H9 (cell line): ENCODE results near the gene PLA2G2C. TPM values are rescaled to one million over a fixed set of nuclear protein-coding genes. Genes with fewer than 3 reads are reported as not detected.

Experiments used
- DNase-seq: peaks from one replicate; pipeline ENCODE4 v3.0.0-alpha.2; 2017
- H2AFZ ChIP-seq: one replicate; pipeline ENCODE4 v1.6.1; 2013; ENCODE audit warnings: mild to moderate bottlenecking, low read length, control low read depth, moderate library complexity
- H2AK5ac ChIP-seq: 2 replicates; pipeline ENCODE4 v1.6.1; 2013; ENCODE audit warnings: low read length, control low read depth, mixed read lengths; ENCODE audit not compliant: insufficient read length
- H2BK120ac ChIP-seq: one replicate; pipeline ENCODE4 v1.6.1; 2013; ENCODE audit warnings: low read depth, mild to moderate bottlenecking, low read length, control low read depth, inconsistent platforms; ENCODE audit not compliant: poor library complexity, severe bottlenecking
- H2BK12ac ChIP-seq: 2 replicates; pipeline ENCODE4 v1.6.1; 2013; ENCODE audit warnings: low read length, control low read depth, mixed read lengths, low read depth; ENCODE audit not compliant: insufficient read length
- H2BK15ac ChIP-seq: 2 replicates; pipeline ENCODE4 v1.6.1; 2013; ENCODE audit warnings: low read depth, low read length, control low read depth
- H2BK20ac ChIP-seq: one replicate; pipeline ENCODE4 v1.6.1; 2013; ENCODE audit warnings: low read depth, mild to moderate bottlenecking, low read length, control low read depth, inconsistent platforms; ENCODE audit not compliant: poor library complexity, severe bottlenecking
- H2BK5ac ChIP-seq: 2 replicates; pipeline ENCODE4 v1.6.1; 2013; ENCODE audit warnings: low read length, control low read depth, mixed read lengths; ENCODE audit not compliant: insufficient read length
- H3K14ac ChIP-seq: 2 replicates; pipeline ENCODE4 v1.6.1; 2013; ENCODE audit warnings: low read length, control low read depth; ENCODE audit not compliant: insufficient read depth
- H3K18ac ChIP-seq: 2 replicates; pipeline ENCODE4 v1.6.1; 2013; ENCODE audit warnings: low read depth, mild to moderate bottlenecking, mixed read lengths, low read length, control low read depth; ENCODE audit not compliant: insufficient read length
- H3K23ac ChIP-seq: 2 replicates; pipeline ENCODE4 v1.6.1; 2013; ENCODE audit warnings: low read length, control low read depth, mixed read lengths, low read depth; ENCODE audit not compliant: insufficient read length
- H3K23me2 ChIP-seq: 2 replicates; pipeline ENCODE4 v1.6.1; 2013; ENCODE audit warnings: low read depth, mild to moderate bottlenecking, mixed read lengths, low read length, control low read depth; ENCODE audit not compliant: insufficient read length, poor library complexity, severe bottlenecking
- H3K27ac ChIP-seq: 2 replicates; pipeline ENCODE4 v1.5.1; 2013; ENCODE audit warnings: low read length, control low read depth, mixed read lengths, low read depth; ENCODE audit not compliant: insufficient read length
- H3K27me3 ChIP-seq: 2 replicates; pipeline ENCODE4 v1.6.1; 2013; ENCODE audit warnings: low read length, control low read depth, inconsistent platforms; ENCODE audit not compliant: insufficient read depth
- H3K4ac ChIP-seq: 2 replicates; pipeline ENCODE4 v1.6.1; 2013; ENCODE audit warnings: low read depth, mild to moderate bottlenecking, control low read depth, inconsistent platforms, low read length, moderate library complexity
- H3K4me1 ChIP-seq: 2 replicates; pipeline ENCODE4 v1.6.1; 2013; ENCODE audit warnings: low read length, control low read depth, inconsistent platforms; ENCODE audit not compliant: insufficient read depth
- H3K4me2 ChIP-seq: 2 replicates; pipeline ENCODE4 v1.6.1; 2013; ENCODE audit warnings: low read length, control low read depth, mixed read lengths; ENCODE audit not compliant: insufficient read length, insufficient read depth
- H3K56ac ChIP-seq: 2 replicates; pipeline ENCODE4 v1.6.1; 2013; ENCODE audit warnings: low read depth, mild to moderate bottlenecking, mixed read lengths, low read length, control low read depth; ENCODE audit not compliant: insufficient read length
- H3K79me1 ChIP-seq: 2 replicates; pipeline ENCODE4 v1.6.1; 2013; ENCODE audit warnings: low read depth, mild to moderate bottlenecking, moderate library complexity, low read length, control low read depth, inconsistent platforms; ENCODE audit not compliant: insufficient read depth, poor library complexity, severe bottlenecking
- H3K79me2 ChIP-seq: 2 replicates; pipeline ENCODE4 v1.6.1; 2013; ENCODE audit warnings: low read length, control low read depth, inconsistent platforms; ENCODE audit not compliant: insufficient read depth
- H3K9ac ChIP-seq: 2 replicates; pipeline ENCODE4 v1.6.1; 2013; ENCODE audit warnings: low read length, control low read depth, mixed read lengths; ENCODE audit not compliant: insufficient read length; ENCODE audit errors: extremely low read depth
- H3K9me3 ChIP-seq: one replicate; pipeline ENCODE4 v1.6.1; 2013; ENCODE audit warnings: low read depth, low read length, inconsistent platforms; ENCODE audit not compliant: control insufficient read depth
- H3T11ph ChIP-seq: one replicate; pipeline ENCODE4 v1.6.1; 2013; ENCODE audit warnings: mild to moderate bottlenecking, low read length, control low read depth, inconsistent platforms
- H4K20me1 ChIP-seq: one replicate; pipeline ENCODE4 v1.6.1; 2013; ENCODE audit not compliant: control insufficient read depth, insufficient read length, insufficient read depth
- H4K5ac ChIP-seq: 2 replicates; pipeline ENCODE4 v1.6.1; 2013; ENCODE audit warnings: low read depth, mild to moderate bottlenecking, mixed read lengths, low read length, control low read depth; ENCODE audit not compliant: insufficient read length
- H4K8ac ChIP-seq: replicated peaks from 2 replicates; pipeline ENCODE4 v1.6.1; 2013; ENCODE audit warnings: low read length, control low read depth, mixed read lengths, low read depth; ENCODE audit not compliant: insufficient read length
- H4K91ac ChIP-seq: 2 replicates; pipeline ENCODE4 v1.6.1; 2013; ENCODE audit warnings: low read depth, mild to moderate bottlenecking, moderate library complexity, mixed read lengths, low read length, control low read depth; ENCODE audit not compliant: insufficient read length
- H3K27ac Mint-ChIP-seq, 3 experiments: 2 replicates in 2 of 3; 3 replicates in 1 of 3; pipeline ENCODE4 v1.8.0; 2020 to 2021; ENCODE audit warnings: mixed read lengths in 3 of 3, mild to moderate bottlenecking in 1 of 3, moderate library complexity in 1 of 3
- H3K27me3 Mint-ChIP-seq: 2 replicates; pipeline ENCODE4 v1.8.0; 2021; ENCODE audit warnings: low read depth, mild to moderate bottlenecking, moderate library complexity, mixed read lengths
- H3K36me3 Mint-ChIP-seq, 3 experiments: 2 replicates in 2 of 3; 3 replicates in 1 of 3; pipeline ENCODE4 v1.8.0; 2020 to 2021; ENCODE audit warnings: low read depth in 3 of 3, mixed read lengths in 3 of 3; ENCODE audit not compliant: insufficient read depth in 1 of 3
- H3K4me1 Mint-ChIP-seq, 2 experiments: 2 replicates each; pipeline ENCODE4 v1.8.0; 2020; ENCODE audit warnings: mixed read lengths in 2 of 2
- H3K4me3 Mint-ChIP-seq, 2 experiments: 2 replicates in 1 of 2; 3 replicates in 1 of 2; pipeline ENCODE4 v1.8.0; 2020 to 2021; ENCODE audit warnings: mild to moderate bottlenecking in 2 of 2, mixed read lengths in 2 of 2, moderate library complexity in 1 of 2
- H3K9me3 Mint-ChIP-seq, 2 experiments: 2 replicates in 1 of 2; 3 replicates in 1 of 2; pipeline ENCODE4 v1.8.0; 2020; ENCODE audit warnings: mild to moderate bottlenecking in 2 of 2, mixed read lengths in 2 of 2, moderate library complexity in 1 of 2
- CTCF ChIP-seq: fragments of 200-600 bp; sonication (generic); conservative IDR thresholded peaks from 3 replicates; pipeline ENCODE4 v1.8.0; 2021; ENCODE audit warnings: antibody characterized with exemption, mild to moderate bottlenecking
- WGBS: extraction: QIAGEN DNeasy Blood & Tissue Kit; methylation state at CpG from one replicate; pipeline ENCODE4 v1.1.7; 2013; ENCODE audit warnings: missing lambda C conversion rate, low lambda C conversion rate, mixed read lengths; ENCODE audit not compliant: insufficient read length; ENCODE audit errors: extremely low coverage; 5-methylcytosine and 5-hydroxymethylcytosine counted together
- total RNA-seq: library from RNA; stranded (reverse); gene quantifications from 2 replicates; pipeline ENCODE4 v1.2.1, GENCODE V29; 2021

PLA2G2C gene
- total RNA-seq, 1 experiment from 2014 or later, result not detected

GRCh38 chr1:20209471-20209870 is 23.2 kb upstream of the PLA2G2C start:
- H3K9ac ChIP-seq, result no peak overlapping the region
- H3K27me3 ChIP-seq, result no peaks in the 10 kb centered on the region
- no peaks in the 10 kb centered on the region for H3K4me1 ChIP-seq
- H3K18ac ChIP-seq, result no peak overlapping the region
- H4K20me1 ChIP-seq, result no peaks in the 10 kb centered on the region
- no peak overlapping the region for H2BK5ac ChIP-seq
- H3T11ph ChIP-seq, result no peak overlapping the region
- Mint-ChIP-seq H3K4me1 (peaks cover 3 to 4% of the 10 kb centered on the region in 2 experiments; a peak in 2 of 4 replicates), H3K27me3 (peaks cover 22% of the 10 kb centered on the region), H3K36me3 (no peaks in the 10 kb centered on the region), H3K9me3 (no peaks in the 10 kb centered on the region), H3K27ac (no peak overlapping the region; a peak in 1 of 7 replicates), H3K4me3 (no peak overlapping the region)
- no peak for TF ChIP-seq CTCF
- H3K27ac ChIP-seq, result no peak overlapping the region
- H3K4ac ChIP-seq, result no peak overlapping the region
- no peaks in the 10 kb centered on the region for H3K79me2 ChIP-seq
- H3K79me1 ChIP-seq, result no peaks in the 10 kb centered on the region
- H2BK15ac ChIP-seq, result no peak overlapping the region
- WGBS, result no CpG with 5 or more reads among the region's 4 CpGs
- no peak overlapping the region for H3K23ac ChIP-seq
- no peak overlapping the region for H4K5ac ChIP-seq
- no peak overlapping the region for H3K14ac ChIP-seq
- no peaks in the 10 kb centered on the region for H3K9me3 ChIP-seq
- H4K91ac ChIP-seq, result no peak overlapping the region
- no peak overlapping the region for H2AK5ac ChIP-seq
- H3K4me2 ChIP-seq, result no peak overlapping the region
- H2BK20ac ChIP-seq, result no peak overlapping the region
- no peak overlapping the region for H2BK120ac ChIP-seq
- no peak for DNase-seq
- H2BK12ac ChIP-seq, result no peak overlapping the region
- H2AFZ ChIP-seq, result no peak overlapping the region
- H3K56ac ChIP-seq, result no peak overlapping the region
- no peaks in the 10 kb centered on the region for H3K23me2 ChIP-seq
- H4K8ac ChIP-seq, result no peak overlapping the region
